ELR (cell line): ENCODE measurements around the gene RPL29.
A peak's percentile ranks its signal among the peaks of the same experiment; 100 is the strongest.
"Not testable (repeated sequence)": the region's sequence is repeated elsewhere in the genome, so short reads cannot be mapped to it uniquely, and the experiment has no call there.

Source experiments
- DNase-seq: peaks from one replicate; pipeline ENCODE4 v3.0.0-alpha.2; 2015; ENCODE audit warnings: low read depth

The RPL29 gene

GRCh38 chr3:51995346-51996163 is at the start of gene RPL29:
TSS of gene RPL29 (minus strand) at chr3:51995895. CDS start at chr3:51995461, 434 bp downstream.
- peak; percentile 95 for DNase-seq

- no peak for DNase-seq
Measured at GRCh38 chr3:52044869-52045619, 49.3 kb upstream of the RPL29 start.

- no peak for DNase-seq
Measured at GRCh38 chr3:52043750-52044149, 48.1 kb upstream of the RPL29 start.

GRCh38 chr3:52043039-52043438 is 47.3 kb upstream of the RPL29 start:
- DNase-seq, result not testable (repeated sequence)

GRCh38 chr3:52041118-52041731 is 45.5 kb upstream of the RPL29 start:
- no peak for DNase-seq

GRCh38 chr3:52040600-52040999 is 44.9 kb upstream of the RPL29 start:
- DNase-seq, result no peak

GRCh38 chr3:52039846-52040245 is 44.2 kb upstream of the RPL29 start:
- DNase-seq, result no peak

GRCh38 chr3:52039426-52039825 is 43.7 kb upstream of the RPL29 start:
- DNase-seq, result no peak

- DNase-seq, result no peak
Measured at GRCh38 chr3:52038227-52038626, 42.5 kb upstream of the RPL29 start.

GRCh38 chr3:52037291-52037690 is 41.6 kb upstream of the RPL29 start:
- no peak for DNase-seq

GRCh38 chr3:52036829-52037228 is 41.1 kb upstream of the RPL29 start:
- DNase-seq, result no peak

- DNase-seq, result no peak
Measured at GRCh38 chr3:52036222-52036694, 40.6 kb upstream of the RPL29 start.

- DNase-seq, result no peak
Measured at GRCh38 chr3:52034651-52035050, 39.0 kb upstream of the RPL29 start.

GRCh38 chr3:52034212-52034611 is 38.5 kb upstream of the RPL29 start:
- DNase-seq, result no peak

- not testable (repeated sequence) for DNase-seq
Measured at GRCh38 chr3:52033748-52034147, 38.1 kb upstream of the RPL29 start.

GRCh38 chr3:52032702-52033408 is 37.2 kb upstream of the RPL29 start:
- DNase-seq, result no peak

- DNase-seq, result no peak
Measured at GRCh38 chr3:52031896-52032295, 36.2 kb upstream of the RPL29 start.

- DNase-seq, result no peak
Measured at GRCh38 chr3:52030714-52031310, 35.1 kb upstream of the RPL29 start.

- no peak for DNase-seq
Measured at GRCh38 chr3:52029535-52029934, 33.8 kb upstream of the RPL29 start.

GRCh38 chr3:52029053-52029452 is 33.4 kb upstream of the RPL29 start:
- no peak for DNase-seq

GRCh38 chr3:52028572-52028971 is 32.9 kb upstream of the RPL29 start:
- DNase-seq, result peak; percentile 46

- no peak for DNase-seq
Measured at GRCh38 chr3:52026041-52026440, 30.3 kb upstream of the RPL29 start.
